ENCODE measurements around the gene CA14. TPM values are rescaled to one million over a fixed set of nuclear protein-coding genes. Genes with fewer than 3 reads are reported as not detected.
"Not testable (repeated sequence)": the region's sequence is repeated elsewhere in the genome, so short reads cannot be mapped to it uniquely, and the experiment has no call there.

Gene CA14
- total RNA-seq, 4 donors from 2014 or later: 0.22 to 2.3 TPM; not detected in 2

DNA sequence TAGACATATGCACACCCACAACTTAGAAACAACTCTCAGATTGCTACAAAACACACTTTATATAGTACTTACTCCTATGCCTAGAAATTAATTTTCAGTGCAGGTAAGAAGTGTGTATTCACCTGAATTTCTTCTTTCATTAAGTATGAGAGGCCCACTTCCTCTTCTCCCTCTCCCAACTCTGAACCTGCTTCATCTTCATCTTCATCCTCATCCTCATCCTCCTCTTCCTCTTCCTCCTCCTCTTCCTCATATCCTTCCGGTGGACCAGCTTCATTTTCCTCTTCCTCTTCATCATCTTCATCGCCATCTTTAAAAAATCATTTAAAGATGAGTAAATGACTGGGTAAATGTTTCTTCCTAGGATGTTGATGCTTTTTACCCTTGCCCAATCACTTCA, 31.1 kb upstream of the CA14 start:
- H3K9me3 ChIP-seq: no peaks in the 10 kb centered on the region
- no peak overlapping the region for H3K27ac ChIP-seq
- TF ChIP-seq, protein P1, sequence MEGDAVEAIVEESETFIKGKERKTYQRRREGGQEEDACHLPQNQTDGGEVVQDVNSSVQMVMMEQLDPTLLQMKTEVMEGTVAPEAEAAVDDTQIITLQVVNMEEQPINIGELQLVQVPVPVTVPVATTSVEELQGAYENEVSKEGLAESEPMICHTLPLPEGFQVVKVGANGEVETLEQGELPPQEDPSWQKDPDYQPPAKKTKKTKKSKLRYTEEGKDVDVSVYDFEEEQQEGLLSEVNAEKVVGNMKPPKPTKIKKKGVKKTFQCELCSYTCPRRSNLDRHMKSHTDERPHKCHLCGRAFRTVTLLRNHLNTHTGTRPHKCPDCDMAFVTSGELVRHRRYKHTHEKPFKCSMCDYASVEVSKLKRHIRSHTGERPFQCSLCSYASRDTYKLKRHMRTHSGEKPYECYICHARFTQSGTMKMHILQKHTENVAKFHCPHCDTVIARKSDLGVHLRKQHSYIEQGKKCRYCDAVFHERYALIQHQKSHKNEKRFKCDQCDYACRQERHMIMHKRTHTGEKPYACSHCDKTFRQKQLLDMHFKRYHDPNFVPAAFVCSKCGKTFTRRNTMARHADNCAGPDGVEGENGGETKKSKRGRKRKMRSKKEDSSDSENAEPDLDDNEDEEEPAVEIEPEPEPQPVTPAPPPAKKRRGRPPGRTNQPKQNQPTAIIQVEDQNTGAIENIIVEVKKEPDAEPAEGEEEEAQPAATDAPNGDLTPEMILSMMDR (IDR thresholded peaks at IDR 0.05): no peak
- no peak for TF ChIP-seq EP300 (IDR thresholded peaks at IDR 0.05)
- H3K36me3 ChIP-seq: peaks cover 0 to 91% (median 19%) of the 10 kb centered on the region in 3 donors
- DNase-seq (ENCODE audit: low spot score in 2 of 2): no peak
- H3K4me1 ChIP-seq: no peaks in the 10 kb centered on the region
- no peaks in the 10 kb centered on the region for H3K27me3 ChIP-seq
- 89 to 96% methylated on average over 2 of the region's 2 CpGs for WGBS, 2 donors
- H3K4me3 ChIP-seq: no peak overlapping the region

DNA sequence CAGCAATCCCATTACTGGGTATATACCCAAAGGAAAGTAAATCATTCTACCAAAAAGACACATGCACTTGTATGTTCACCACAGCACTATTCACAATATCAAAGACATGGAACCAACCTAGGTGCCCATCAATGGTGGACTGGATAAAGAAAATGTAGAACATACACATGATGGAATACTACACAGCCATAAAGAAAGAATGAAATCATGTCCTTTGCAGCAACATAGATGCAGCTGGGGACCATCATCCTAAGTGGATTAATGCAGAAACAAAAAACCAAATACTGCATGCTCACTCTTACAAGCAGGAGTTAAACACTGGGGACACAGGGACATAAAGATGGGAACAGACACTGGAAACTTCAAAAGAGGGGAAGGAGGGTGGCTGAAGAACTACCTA, 30.3 kb upstream of the CA14 start:
- TF ChIP-seq POLR2A (IDR thresholded peaks at IDR 0.05) (no peak), EP300 (IDR thresholded peaks at IDR 0.05) (no peak)
- TF ChIP-seq, protein P1 (IDR thresholded peaks at IDR 0.05): no peak
- Histone ChIP-seq H3K36me3 (peaks cover 0 to 84% (median 19%) of the 10 kb centered on the region in 3 donors), H3K4me3 (no peak overlapping the region), H3K27me3 (no peaks in the 10 kb centered on the region), H3K27ac (no peak overlapping the region), H3K4me1 (no peaks in the 10 kb centered on the region), H3K9me3 (no peaks in the 10 kb centered on the region)
- no peak for DNase-seq (ENCODE audit: low spot score in 2 of 2)

DNA sequence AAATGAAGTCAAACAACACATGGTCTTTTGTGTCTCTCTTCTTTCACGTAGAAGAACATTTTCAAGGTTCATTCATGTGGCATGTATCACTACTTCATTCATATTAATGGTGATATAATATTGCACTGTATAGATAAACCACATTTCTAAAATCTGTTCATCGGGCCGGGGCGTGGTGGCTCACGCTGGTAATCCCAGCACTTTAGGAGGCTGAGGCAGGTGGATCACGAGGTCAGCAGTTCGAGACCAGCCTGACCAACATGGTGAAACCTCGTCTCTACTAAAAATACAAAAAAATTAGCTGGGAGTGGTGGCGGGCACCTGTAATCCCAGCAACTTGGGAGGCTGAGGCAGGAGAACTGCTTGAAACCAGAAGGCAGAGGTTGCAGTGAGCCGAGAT, 29.3 kb upstream of the CA14 start:
- not testable (repeated sequence) for DNase-seq (ENCODE audit: low spot score in 2 of 2); H3K27me3 ChIP-seq; H3K4me3 ChIP-seq; H3K4me1 ChIP-seq; H3K27ac ChIP-seq; H3K9me3 ChIP-seq
- whole genome bisulfite sequencing, 2 donors: 90 to 93% methylated on average over 10 of the region's 10 CpGs
- H3K36me3 ChIP-seq: peaks cover 0 to 74% (median 19%) of the 10 kb centered on the region in 3 donors

DNA sequence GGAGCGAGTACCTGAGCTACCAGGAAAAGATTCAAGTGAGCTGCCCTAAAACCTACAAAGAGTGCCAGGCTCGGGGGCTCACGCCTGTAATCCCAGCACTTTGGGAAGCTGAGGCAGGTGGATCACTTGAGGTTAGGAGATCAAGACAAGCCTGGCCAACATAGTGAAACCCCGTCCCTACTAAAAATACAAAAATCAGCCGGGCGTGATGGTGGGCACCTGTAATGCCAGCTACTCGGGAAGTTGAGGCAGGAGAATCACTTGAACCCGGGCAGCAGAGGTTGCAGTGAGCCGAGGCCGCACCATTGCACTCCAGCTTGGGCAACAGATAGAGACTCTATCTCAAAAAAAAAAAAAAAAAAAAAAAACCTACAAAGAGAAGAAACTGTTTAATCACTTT, 24.7 kb upstream of the CA14 start:
- Histone ChIP-seq H3K27ac (peak overlapping the region in 3 of 4 donors; percentile 98 to 100 (median 99)), H3K4me1 (peaks cover 0 to 20% (median 10%) of the 10 kb centered on the region in 4 donors), H3K36me3 (peaks cover 0 to 32% (median 6%) of the 10 kb centered on the region in 3 donors)
- not testable (repeated sequence) for DNase-seq (ENCODE audit: low spot score in 2 of 2); H3K9me3 ChIP-seq; H3K27me3 ChIP-seq; H3K4me3 ChIP-seq
- WGBS, 2 donors: 94 to 95% methylated on average over 10 of the region's 10 CpGs

DNA sequence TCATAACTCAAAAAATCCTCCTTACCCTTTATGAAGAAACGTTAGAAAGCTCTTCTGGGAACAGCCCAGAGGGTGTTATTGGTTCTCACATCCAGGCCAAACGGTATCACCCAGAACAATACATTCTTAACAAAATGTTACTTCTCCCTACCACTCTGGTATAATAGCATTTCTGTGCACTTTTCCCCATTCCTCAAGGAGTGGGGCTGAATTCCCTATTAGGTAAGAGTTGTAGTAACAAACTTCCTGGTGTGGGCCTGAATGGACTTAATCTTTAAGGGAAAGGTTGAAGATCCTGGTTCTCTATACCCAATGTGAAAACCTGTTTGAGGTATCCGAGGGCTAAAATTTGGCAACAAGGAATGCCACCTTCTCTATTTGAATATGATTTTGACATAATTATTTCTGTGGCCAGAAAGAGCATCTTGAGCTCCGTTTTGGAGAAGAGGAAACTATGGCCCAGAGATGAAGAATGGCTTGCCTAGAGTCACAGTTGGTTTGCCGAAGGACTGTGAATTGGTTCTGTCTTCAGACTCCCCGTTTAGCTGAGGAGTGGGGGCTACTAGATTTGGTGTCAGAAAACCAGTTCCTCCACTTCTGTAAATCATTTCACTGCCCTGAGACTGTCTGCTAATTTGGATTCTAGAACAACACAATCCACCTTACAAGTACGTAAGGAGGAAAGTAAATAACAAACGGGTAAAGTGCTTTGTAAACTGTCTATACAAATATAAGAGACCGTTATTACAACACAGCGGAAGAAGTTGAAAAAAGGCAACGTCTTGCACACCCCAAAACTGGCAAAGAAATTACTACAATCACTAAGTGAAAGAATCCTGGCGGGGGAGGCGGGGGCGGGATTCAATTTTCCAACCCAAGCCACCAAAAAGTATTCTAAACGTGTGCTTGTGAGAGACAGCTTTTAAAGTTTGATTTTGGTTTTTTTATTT, 23.9 kb upstream of the CA14 start:
- 9 to 11% methylated on average over 15 of the region's 15 CpGs for WGBS, 2 donors
- Histone ChIP-seq H3K27ac (peak overlapping the region; percentile 94 to 100 (median 98)), H3K36me3 (peaks cover 0 to 24% (median 2%) of the 10 kb centered on the region in 3 donors), H3K27me3 (no peaks in the 10 kb centered on the region), H3K4me1 (peaks cover 0 to 20% (median 10%) of the 10 kb centered on the region in 4 donors), H3K4me3 (peak overlapping the region; percentile 62 to 100 (median 83)), H3K9me3 (no peaks in the 10 kb centered on the region)
- TF ChIP-seq POLR2A (IDR thresholded peaks at IDR 0.05) (no peak), EP300 (IDR thresholded peaks at IDR 0.05) (no peak)
- TF ChIP-seq, protein P1 (IDR thresholded peaks at IDR 0.05): no peak
- no peak for DNase-seq (ENCODE audit: low spot score in 2 of 2)

DNA sequence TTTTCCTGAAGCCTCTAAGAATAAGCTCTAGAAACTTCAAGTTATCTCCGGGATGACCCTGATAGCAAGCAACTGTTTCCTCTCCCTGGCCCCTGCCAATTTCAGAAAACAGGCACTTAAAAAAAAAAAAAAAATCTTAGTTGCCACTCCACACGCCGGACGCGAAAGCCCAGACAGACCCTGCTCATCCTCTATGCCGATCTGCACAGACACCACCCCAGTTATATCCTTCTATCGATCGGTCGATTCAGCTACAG, 23.3 kb upstream of the CA14 start:
- H3K36me3 ChIP-seq: peaks cover 0 to 20% (median 0%) of the 10 kb centered on the region in 3 donors
- no peaks in the 10 kb centered on the region for H3K9me3 ChIP-seq
- H3K4me3 ChIP-seq: peak overlapping the region; percentile 62 to 100 (median 83)
- H3K4me1 ChIP-seq: peaks cover 0 to 20% (median 10%) of the 10 kb centered on the region in 4 donors
- peak overlapping the region; percentile 94 to 100 (median 98) for H3K27ac ChIP-seq
- WGBS, 2 donors: 1% methylated on average over 9 of the region's 9 CpGs
- TF ChIP-seq POLR2A (IDR thresholded peaks at IDR 0.05) (no peak), EP300 (IDR thresholded peaks at IDR 0.05) (no peak)
- TF ChIP-seq, protein P1 (IDR thresholded peaks at IDR 0.05): no peak
- no peaks in the 10 kb centered on the region for H3K27me3 ChIP-seq
- peak in 1 of 2 donors; percentile 25 for DNase-seq (ENCODE audit: low spot score in 2 of 2)
